ENCODE measurements around the gene ALG1. TPM values are rescaled to one million over a fixed set of nuclear protein-coding genes. Genes with fewer than 3 reads are reported as not detected.
A peak's percentile ranks its signal among the peaks of the same experiment; 100 is the strongest.
"Not testable (repeated sequence)": the region's sequence is repeated elsewhere in the genome, so short reads cannot be mapped to it uniquely, and the experiment has no call there.

The ALG1 gene
- total RNA-seq, 2 donors from 2014 or later, result 27.7 to 51.3 TPM

- no peaks in the 10 kb centered on the region for H3K27me3 ChIP-seq
- no peak for DNase-seq
- H3K9me3 ChIP-seq, result no peaks in the 10 kb centered on the region
- intact Hi-C loops (cut with DNase I), result loop anchor here (10.0 kb wide), 1 partner anchor 111 kb away; no protein-coding TSS in a partner anchor
- no peak overlapping the region for H3K27ac ChIP-seq
- no peak overlapping the region for H3K9ac ChIP-seq (ENCODE audit: low read depth in 2 of 2, low read length in 2 of 2)
- H3K4me3 ChIP-seq, result no peak overlapping the region
- H3K4me1 ChIP-seq, result peaks cover 5% of the 10 kb centered on the region
- TF ChIP-seq, protein P1, sequence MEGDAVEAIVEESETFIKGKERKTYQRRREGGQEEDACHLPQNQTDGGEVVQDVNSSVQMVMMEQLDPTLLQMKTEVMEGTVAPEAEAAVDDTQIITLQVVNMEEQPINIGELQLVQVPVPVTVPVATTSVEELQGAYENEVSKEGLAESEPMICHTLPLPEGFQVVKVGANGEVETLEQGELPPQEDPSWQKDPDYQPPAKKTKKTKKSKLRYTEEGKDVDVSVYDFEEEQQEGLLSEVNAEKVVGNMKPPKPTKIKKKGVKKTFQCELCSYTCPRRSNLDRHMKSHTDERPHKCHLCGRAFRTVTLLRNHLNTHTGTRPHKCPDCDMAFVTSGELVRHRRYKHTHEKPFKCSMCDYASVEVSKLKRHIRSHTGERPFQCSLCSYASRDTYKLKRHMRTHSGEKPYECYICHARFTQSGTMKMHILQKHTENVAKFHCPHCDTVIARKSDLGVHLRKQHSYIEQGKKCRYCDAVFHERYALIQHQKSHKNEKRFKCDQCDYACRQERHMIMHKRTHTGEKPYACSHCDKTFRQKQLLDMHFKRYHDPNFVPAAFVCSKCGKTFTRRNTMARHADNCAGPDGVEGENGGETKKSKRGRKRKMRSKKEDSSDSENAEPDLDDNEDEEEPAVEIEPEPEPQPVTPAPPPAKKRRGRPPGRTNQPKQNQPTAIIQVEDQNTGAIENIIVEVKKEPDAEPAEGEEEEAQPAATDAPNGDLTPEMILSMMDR (IDR thresholded peaks at IDR 0.05), result no peak
- no peaks in the 10 kb centered on the region for H3K36me3 ChIP-seq
These were observed 4.0 kb downstream of the ALG1 start for GRCh38 chr16:5075637-5076036.

GRCh38 chr16:5077304-5077703 is 5.7 kb downstream of the ALG1 start:
- TF ChIP-seq, protein P1 (IDR thresholded peaks at IDR 0.05), result no peak
- H3K27me3 ChIP-seq, result no peaks in the 10 kb centered on the region
- no peaks in the 10 kb centered on the region for H3K36me3 ChIP-seq
- intact Hi-C loops (cut with DNase I), result loop anchor here (10.0 kb wide), 1 partner anchor 113 kb away; no protein-coding TSS in a partner anchor
- DNase-seq, result no peak
- peaks cover 5% of the 10 kb centered on the region for H3K4me1 ChIP-seq
- H3K27ac ChIP-seq, result no peak overlapping the region
- no peaks in the 10 kb centered on the region for H3K9me3 ChIP-seq
- no peak overlapping the region for H3K4me3 ChIP-seq
- no peak overlapping the region for H3K9ac ChIP-seq (ENCODE audit: low read depth in 2 of 2, low read length in 2 of 2)

DNA sequence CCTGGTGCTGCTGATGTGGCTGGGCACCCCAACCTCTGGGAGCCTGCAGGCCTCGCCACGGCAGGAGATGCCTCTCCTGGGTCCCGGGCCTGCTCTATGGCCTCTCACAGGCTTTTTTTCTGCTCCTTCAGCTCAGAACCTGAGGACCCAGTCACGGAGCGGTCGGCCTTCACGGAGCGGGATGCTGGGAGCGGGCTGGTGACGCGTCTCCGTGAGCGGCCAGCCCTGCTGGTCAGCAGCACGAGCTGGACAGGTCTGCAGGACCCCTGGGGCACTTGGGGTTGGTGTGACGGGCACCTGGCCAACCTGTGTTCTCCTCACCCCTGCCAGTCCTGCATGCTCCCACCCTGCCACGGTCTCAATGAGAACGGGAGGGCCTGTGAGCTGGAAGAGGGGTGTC is 7.0 kb downstream of the ALG1 start:
- DNase-seq, result no peak
- no peak overlapping the region for H3K27ac ChIP-seq
- no peak overlapping the region for H3K9ac ChIP-seq (ENCODE audit: low read depth in 2 of 2, low read length in 2 of 2)
- H3K9me3 ChIP-seq, result no peaks in the 10 kb centered on the region
- no peaks in the 10 kb centered on the region for H3K27me3 ChIP-seq
- TF ChIP-seq, protein P1 (IDR thresholded peaks at IDR 0.05), result no peak
- intact Hi-C loops (cut with DNase I), result loop anchor here (10.0 kb wide), 1 partner anchor 114 kb away; no protein-coding TSS in a partner anchor
- H3K36me3 ChIP-seq, result no peaks in the 10 kb centered on the region
- no peaks in the 10 kb centered on the region for H3K4me1 ChIP-seq
- H3K4me3 ChIP-seq, result no peak overlapping the region

DNA sequence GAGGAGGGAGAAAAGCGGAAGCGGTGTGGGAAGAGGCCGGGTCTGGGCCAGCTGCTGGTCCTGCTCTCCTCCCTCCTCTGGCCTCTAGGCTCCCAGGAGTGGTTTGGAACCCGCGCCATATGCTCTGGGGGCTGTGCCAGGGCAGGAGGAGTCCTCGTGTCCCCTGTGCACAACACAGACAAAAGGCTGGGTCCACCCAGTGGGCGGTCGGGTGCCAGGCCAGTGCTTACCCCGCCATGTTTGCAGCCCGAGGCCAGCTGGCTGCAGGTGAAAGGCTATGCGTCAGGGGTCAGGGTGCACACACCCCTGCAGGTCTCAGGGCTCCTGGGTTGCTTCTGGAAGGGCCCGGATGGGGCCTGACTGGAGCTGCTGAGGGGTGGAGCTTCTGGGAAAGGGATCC is 8.8 kb downstream of the ALG1 start:
- H3K27me3 ChIP-seq; intact Hi-C loops (cut with DNase I); H3K4me1 ChIP-seq; H3K4me3 ChIP-seq; H3K36me3 ChIP-seq; H3K9me3 ChIP-seq: not testable (repeated sequence)
- H3K9ac ChIP-seq (ENCODE audit: low read depth in 2 of 2, low read length in 2 of 2), result peak overlapping the region in 1 of 2 donors; percentile 12
- peak overlapping the region; percentile 75 for H3K27ac ChIP-seq
- peak; percentile 75 for DNase-seq

DNA sequence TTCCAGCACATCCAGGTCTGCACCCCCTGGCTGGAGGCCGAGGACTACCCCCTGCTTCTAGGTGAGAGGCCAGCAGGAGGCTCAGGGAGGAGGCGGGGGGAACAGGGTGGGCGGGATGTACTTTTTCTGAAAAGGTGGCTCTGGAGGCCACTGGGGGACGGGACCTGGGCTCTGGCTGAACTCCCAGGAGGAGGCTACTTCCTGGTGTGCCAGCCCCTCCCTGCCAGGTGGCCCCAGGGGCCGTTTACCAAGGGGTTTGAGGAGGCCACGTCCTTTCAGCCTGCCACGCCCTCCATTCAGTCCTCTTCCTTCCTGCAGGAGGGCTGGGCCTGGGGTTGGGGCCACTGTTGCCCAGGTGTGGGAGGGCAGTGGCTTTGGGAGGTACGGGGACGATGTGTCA is 9.4 kb downstream of the ALG1 start:
- intact Hi-C loops (cut with DNase I); H3K27me3 ChIP-seq; H3K4me3 ChIP-seq; H3K4me1 ChIP-seq; H3K9ac ChIP-seq (ENCODE audit: low read depth in 2 of 2, low read length in 2 of 2); H3K36me3 ChIP-seq; H3K9me3 ChIP-seq: not testable (repeated sequence)
- DNase-seq, result peak; percentile 85
- peak overlapping the region; percentile 75 for H3K27ac ChIP-seq

- peak; percentile 60 for DNase-seq
- H3K9me3 ChIP-seq; H3K4me1 ChIP-seq; intact Hi-C loops (cut with DNase I); H3K4me3 ChIP-seq; H3K9ac ChIP-seq (ENCODE audit: low read depth in 2 of 2, low read length in 2 of 2); H3K27me3 ChIP-seq; H3K36me3 ChIP-seq; H3K27ac ChIP-seq: not testable (repeated sequence)
These were observed 12.0 kb downstream of the ALG1 start for GRCh38 chr16:5083646-5084045.

DNA sequence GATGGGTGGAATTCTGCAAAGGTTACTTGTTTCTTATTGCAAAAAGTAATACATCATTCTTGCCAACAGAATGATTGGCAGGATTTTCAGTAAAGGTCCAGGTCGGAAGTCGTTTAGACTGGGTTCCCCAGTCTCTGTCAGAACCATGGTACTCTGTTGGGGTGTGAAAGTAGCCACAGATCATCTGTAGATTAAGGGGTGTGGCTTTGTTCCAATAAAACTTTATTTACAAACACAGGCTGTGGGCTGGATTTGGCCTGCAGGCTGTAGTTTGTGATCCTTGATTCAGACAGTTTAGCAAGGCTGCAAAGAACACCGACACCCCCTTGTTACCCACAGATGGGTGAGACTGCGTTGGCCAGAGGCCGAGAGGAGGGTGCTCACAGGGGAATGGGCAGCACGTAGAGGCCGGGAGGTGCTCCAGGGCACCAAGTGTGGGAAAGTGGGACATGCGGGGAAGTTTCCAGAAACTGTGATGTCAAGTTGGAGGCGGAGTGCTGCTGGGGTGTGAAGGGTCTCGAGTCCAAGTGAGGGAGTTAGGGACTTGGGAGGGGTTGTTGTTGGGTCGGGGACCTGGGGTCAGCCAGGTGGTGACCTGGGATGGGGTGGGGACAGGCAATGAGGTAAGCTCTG is 12.6 kb downstream of the ALG1 start:
- intact Hi-C loops (cut with DNase I); H3K27me3 ChIP-seq; H3K36me3 ChIP-seq; H3K9ac ChIP-seq (ENCODE audit: low read depth in 2 of 2, low read length in 2 of 2); DNase-seq; H3K27ac ChIP-seq; H3K9me3 ChIP-seq; H3K4me3 ChIP-seq; H3K4me1 ChIP-seq: not testable (repeated sequence)

Data from colonic mucosa (tissue), 4 donors.